Left cardiac atrium (tissue), 4 donors: ENCODE results near the gene FLYWCH1. TPM values are rescaled to one million over a fixed set of nuclear protein-coding genes. Genes with fewer than 3 reads are reported as not detected.
A peak's percentile ranks its signal among the peaks of the same experiment; 100 is the strongest.
"Not testable (repeated sequence)": the region's sequence is repeated elsewhere in the genome, so short reads cannot be mapped to it uniquely, and the experiment has no call there.

Experiments
- ATAC-seq, 2 donors: fragments of 200-7000 bp; cut with Tn5 transposase; one replicate each; pipeline ENCODE4 v1.9.1; 2020; ENCODE audit warnings: mild to moderate bottlenecking in 2 of 2, moderate library complexity in 2 of 2
- DNase-seq: peaks from one replicate; pipeline ENCODE4 v3.0.0-alpha.2; 2020
- intact Hi-C, 2 donors: fragments of 100-400 bp; cut with DNase I; formaldehyde crosslinking; loops; one replicate each; pipeline versions ENCODE4 v1.14.1 to v1.15.1; 2022 to 2023
- total RNA-seq, 2 donors: library from RNA; stranded (reverse); fragmentation: NEBNext Ultra II Directional; extraction: Animal tissue kit (Norgen Biotek cat#: 25700); gene quantifications; one replicate each; pipeline ENCODE4 v1.2.1, GENCODE V29; 2021
- donor health status: DM: no; HTN: yes; CAD: no.
- donor health status: DM: no; HTN: yes; CAD: no; lungs with severe emphysema.
- donor health status: DM: yes; HTN: yes; CAD: no.
- donor health status: Dilated cardiomyopathy.

FLYWCH1 gene
- total RNA-seq, 2 donors from 2014 or later, result 31.4 to 35.1 TPM

GRCh38 chr16:2942045-2942444 is 30.3 kb downstream of the FLYWCH1 start:
- DNase-seq (no peak), ATAC-seq (no peak)
- intact Hi-C loops, result no loop called here

- DNase-seq, ATAC-seq, intact Hi-C loops: not testable (repeated sequence)
These were observed 32.0 kb downstream of the FLYWCH1 start for GRCh38 chr16:2943716-2944115.

- intact Hi-C loops, result no loop called here
- no peak for DNase-seq
- no peak for ATAC-seq
These were observed 34.9 kb downstream of the FLYWCH1 start for GRCh38 chr16:2946649-2947048.

- intact Hi-C loops, result no loop called here
- DNase-seq, result no peak
- ATAC-seq, result no peak
These were observed 37.3 kb downstream of the FLYWCH1 start for GRCh38 chr16:2948807-2949704.

- DNase-seq, result no peak
- intact Hi-C loops, result no loop called here
- ATAC-seq, result no peak
These were observed 38.1 kb downstream of the FLYWCH1 start for GRCh38 chr16:2949705-2950352.

- intact Hi-C loops, result no loop called here
- no peak for DNase-seq
- ATAC-seq, result no peak
These were observed 38.6 kb downstream of the FLYWCH1 start for GRCh38 chr16:2950353-2950724.

GRCh38 chr16:2950773-2951172 is 39.0 kb downstream of the FLYWCH1 start:
- ATAC-seq (no peak), DNase-seq (no peak)
- intact Hi-C loops, result no loop called here

GRCh38 chr16:2952679-2953078 is 40.9 kb downstream of the FLYWCH1 start:
- ATAC-seq, result peak; percentile 68 to 88
- intact Hi-C loops, result no loop called here
- DNase-seq, result peak; percentile 57

- intact Hi-C loops, result no loop called here
- DNase-seq (no peak), ATAC-seq (no peak)
These were observed 42.2 kb downstream of the FLYWCH1 start for GRCh38 chr16:2953706-2954627.

GRCh38 chr16:2954656-2955381 is 43.1 kb downstream of the FLYWCH1 start:
- DNase-seq, result no peak
- intact Hi-C loops, result no loop called here
- ATAC-seq, result no peak

GRCh38 chr16:2955438-2955778 is 43.7 kb downstream of the FLYWCH1 start:
- no peak for DNase-seq
- ATAC-seq, result no peak
- intact Hi-C loops, result no loop called here

- DNase-seq (no peak), ATAC-seq (no peak)
- intact Hi-C loops, result no loop called here
These were observed 44.2 kb downstream of the FLYWCH1 start for GRCh38 chr16:2955779-2956578.

- intact Hi-C loops, result no loop called here
- DNase-seq (no peak), ATAC-seq (no peak)
These were observed 44.8 kb downstream of the FLYWCH1 start for GRCh38 chr16:2956579-2956956.

- intact Hi-C loops, result no loop called here
- DNase-seq, result no peak
- no peak for ATAC-seq
These were observed 47.5 kb downstream of the FLYWCH1 start for GRCh38 chr16:2959206-2959605.

- DNase-seq (no peak), ATAC-seq (no peak)
- intact Hi-C loops, result no loop called here
These were observed 48.7 kb downstream of the FLYWCH1 start for GRCh38 chr16:2960183-2961010.

GRCh38 chr16:2962334-2963073 is 50.8 kb downstream of the FLYWCH1 start:
- ATAC-seq (no peak), DNase-seq (no peak)
- intact Hi-C loops, result no loop called here
